HCT116 (cell line): ENCODE measurements around the gene TBX5. TPM values are rescaled to one million over a fixed set of nuclear protein-coding genes. Genes with fewer than 3 reads are reported as not detected.

Experiments used
- ATAC-seq: fragments of 200-7000 bp; cut with Tn5 transposase; 2 replicates; pipeline ENCODE4 v1.9.1; 2020; ENCODE audit warnings: mild to moderate bottlenecking, moderate library complexity
- BruUV-seq: library from RNA; stranded (reverse); fragments of 400-500 nt; replicated peaks from 2 replicates; lab custom pipeline; 2021; lab: Mats Ljungman, UMichigan
- CTCF ChIA-PET: fragments of 300-600 bp; sonication (Branson Sonifier 250); formaldehyde crosslinking; loops from one replicate; lab custom pipeline; 2021; ENCODE audit warnings: antibody characterized with exemption; lab: Charles Lee
- POLR2A ChIA-PET: fragments of 300-600, 350-600 bp; sonication (Branson Sonifier 250); formaldehyde crosslinking; loops from one replicate; lab custom pipeline; 2021; ENCODE audit warnings: antibody characterized with exemption; lab: Charles Lee
- RAD21 ChIA-PET, 2 experiments: fragments of 300-600 bp; sonication (Branson Sonifier 250); formaldehyde crosslinking; loops; one replicate each; lab custom pipeline; 2023; ENCODE audit warnings: low total read pairs in 2 of 2; ENCODE audit not compliant: uncharacterized antibody in 2 of 2, unreplicated experiment in 2 of 2, low non-redundant PET in 1 of 2; lab: Charles Lee
- DNase-seq: peaks from one replicate; pipeline ENCODE4 v3.0.0-alpha.2; 2010; ENCODE audit warnings: low read depth, low spot score
- H2AFZ ChIP-seq: fragments of 200-600 bp; shearing (Covaris generic), sonication (generic); 2 replicates; pipeline ENCODE4 v1.6.1; 2017; ENCODE audit warnings: low read depth, mixed run types, mixed read lengths, antibody characterized with exemption, low read length; ENCODE audit not compliant: poor library complexity, severe bottlenecking
- H3K27ac ChIP-seq: 2 replicates; pipeline ENCODE4 v1.5.1; 2012; ENCODE audit warnings: low read depth, low read length
- H3K27me3 ChIP-seq: fragments of 200-600 bp; sonication (generic); 2 replicates; pipeline ENCODE4 v1.6.1; 2016; ENCODE audit warnings: mixed run types, low read length, mixed read lengths; ENCODE audit not compliant: insufficient read depth
- H3K36me3 ChIP-seq, 2 experiments: fragments of 200-500 bp in 1 of 2; fragments of 200-600 bp in 1 of 2; sonication (Bioruptor generic) in 1 of 2; sonication (generic) in 1 of 2; 2 replicates each; pipeline versions ENCODE4 v1.5.1 to v1.6.1; 2014 to 2016; ENCODE audit warnings: low read length in 2 of 2, inconsistent platforms in 1 of 2, mixed read lengths in 1 of 2, mixed run types in 1 of 2; ENCODE audit not compliant: insufficient read depth in 2 of 2, control insufficient read depth in 1 of 2
- H3K4me1 ChIP-seq, 2 experiments: fragments of 200-600 bp in 1 of 2; sonication (generic) in 1 of 2; 2 replicates each; pipeline versions ENCODE4 v1.5.1 to v1.6.1; 2012 to 2017; ENCODE audit warnings: low read length in 2 of 2, inconsistent platforms in 1 of 2, mild to moderate bottlenecking in 1 of 2, mixed read lengths in 1 of 2, mixed run types in 1 of 2, moderate library complexity in 1 of 2; ENCODE audit not compliant: insufficient read depth in 2 of 2, control insufficient read depth in 1 of 2
- H3K4me2 ChIP-seq: fragments of 200-600 bp; sonication (generic); 2 replicates; pipeline ENCODE4 v1.6.1; 2017; ENCODE audit warnings: mixed run types, low read length, mixed read lengths
- H3K4me3 ChIP-seq, 2 experiments: fragments of 200-600 bp in 1 of 2; sonication (generic) in 1 of 2; replicated peaks in 1 of 2; 2 replicates each; pipeline ENCODE4 v1.5.1; 2011 to 2016; ENCODE audit warnings: low read length in 2 of 2, control low read depth in 1 of 2, low read depth in 1 of 2, mild to moderate bottlenecking in 1 of 2, mixed read lengths in 1 of 2, mixed run types in 1 of 2
- H3K79me2 ChIP-seq: fragments of 200-600 bp; sonication (generic); 2 replicates; pipeline ENCODE4 v1.6.1; 2017; ENCODE audit warnings: mild to moderate bottlenecking, mixed run types, low read length, moderate library complexity, mixed read lengths; ENCODE audit not compliant: insufficient read depth
- H3K9ac ChIP-seq: fragments of 200-600 bp; sonication (generic); 2 replicates; pipeline ENCODE4 v1.6.1; 2016; ENCODE audit warnings: low read length, mixed read lengths
- H3K9me2 ChIP-seq: fragments of 200-600 bp; sonication (generic), shearing (Covaris generic); 2 replicates; pipeline ENCODE4 v1.6.1; 2017; ENCODE audit warnings: mixed run types, mild to moderate bottlenecking, moderate library complexity; ENCODE audit not compliant: insufficient read depth
- H3K9me3 ChIP-seq, 2 experiments: fragments of 200-500 bp in 1 of 2; fragments of 200-600 bp in 1 of 2; sonication (Bioruptor generic) in 1 of 2; sonication (generic) in 1 of 2; 2 replicates each; pipeline ENCODE4 v1.6.1; 2014 to 2017; ENCODE audit warnings: low read length in 2 of 2, mixed read lengths in 2 of 2, inconsistent platforms in 1 of 2, low read depth in 1 of 2, mild to moderate bottlenecking in 1 of 2, mixed run types in 1 of 2, moderate library complexity in 1 of 2; ENCODE audit not compliant: control insufficient read depth in 1 of 2, insufficient read depth in 1 of 2
- H4K20me1 ChIP-seq: fragments of 200-600 bp; sonication (generic), shearing (Covaris generic); 2 replicates; pipeline ENCODE4 v1.6.1; 2017; ENCODE audit warnings: mixed run types, mild to moderate bottlenecking, moderate library complexity; ENCODE audit not compliant: insufficient read depth
- CEBPB ChIP-seq: IDR thresholded peaks from 2 replicates; pipeline ENCODE4 v1.6.1; 2012; ENCODE audit warnings: low read depth
- CTCF ChIP-seq, 3 experiments: fragments of 200-600 bp in 1 of 3; sonication (generic) in 1 of 3; IDR thresholded peaks in 2 of 3; conservative IDR thresholded peaks in 1 of 3; 2 replicates each; pipeline ENCODE4 v1.5.1; 2012 to 2017; ENCODE audit warnings: low read depth in 2 of 3, low read length in 2 of 3, antibody characterized with exemption in 1 of 3, borderline replicate concordance in 1 of 3, control low read depth in 1 of 3, mild to moderate bottlenecking in 1 of 3, mixed read lengths in 1 of 3, mixed run types in 1 of 3, moderate library complexity in 1 of 3; ENCODE audit not compliant: insufficient read depth in 1 of 3
- EGR1 ChIP-seq: IDR thresholded peaks from 2 replicates; pipeline ENCODE4 v1.6.1; 2012; ENCODE audit warnings: low read depth
- ELF1 ChIP-seq: IDR thresholded peaks from 2 replicates; pipeline ENCODE4 v1.6.1; 2012; ENCODE audit warnings: low read depth, borderline replicate concordance
- EZH2 ChIP-seq: fragments of 200-600 bp; sonication (generic); IDR thresholded peaks from 2 replicates; pipeline ENCODE4 v1.6.1; 2017; ENCODE audit warnings: antibody characterized with exemption, mixed run types
- EZH2phosphoT487 ChIP-seq: fragments of 200-600 bp; IDR thresholded peaks from 2 replicates; pipeline ENCODE4 v1.6.1; 2018; ENCODE audit warnings: antibody characterized with exemption, borderline replicate concordance
- JUND ChIP-seq: IDR thresholded peaks from 2 replicates; pipeline ENCODE4 v1.6.1; 2012
- MAX ChIP-seq: IDR thresholded peaks from 2 replicates; pipeline ENCODE4 v1.6.1; 2012
- POLR2A ChIP-seq: IDR thresholded peaks from 2 replicates; pipeline ENCODE4 v1.7.0; 2011; ENCODE audit warnings: borderline replicate concordance; ENCODE audit not compliant: insufficient read depth, insufficient read length; ENCODE audit errors: extremely low read depth
- REST ChIP-seq: IDR thresholded peaks from 2 replicates; pipeline ENCODE4 v1.6.1; 2012; ENCODE audit warnings: low read depth
- SP1 ChIP-seq: IDR thresholded peaks from 2 replicates; pipeline ENCODE4 v1.6.1; 2012; ENCODE audit warnings: low read depth
- TCF7L2 ChIP-seq: IDR thresholded peaks from 2 replicates; pipeline ENCODE4 v1.7.0; 2011; ENCODE audit warnings: borderline replicate concordance, inconsistent platforms; ENCODE audit not compliant: insufficient read depth, insufficient read length; ENCODE audit errors: extremely low read depth
- YY1 ChIP-seq: IDR thresholded peaks from 2 replicates; pipeline ENCODE4 v1.6.1; 2011; ENCODE audit warnings: low read length, low read depth, moderate library complexity, mild to moderate bottlenecking; ENCODE audit not compliant: insufficient replicate concordance; ENCODE audit errors: extremely low read depth
- ZFX ChIP-seq: fragments of 450-650 bp; IDR thresholded peaks from 2 replicates; pipeline ENCODE4 v1.6.1; 2017
- intact Hi-C: fragments of 100-400 bp; cut with micrococcal nuclease; formaldehyde crosslinking; loops from 2 replicates; pipeline ENCODE4 v1.10.0; 2022
- total RNA-seq: library from RNA; stranded (reverse); gene quantifications from one replicate; pipeline ENCODE4 v1.2.1, GENCODE V29; 2021; ENCODE audit not compliant: unreplicated experiment
- TF ChIP-seq, protein P1 (sequence below): IDR thresholded peaks from 2 replicates; pipeline ENCODE4 v1.6.1; 2011; ENCODE audit warnings: mild to moderate bottlenecking, low read length, moderate library complexity; ENCODE audit not compliant: insufficient replicate concordance; ENCODE audit errors: extremely low read depth

The TBX5 gene
- total RNA-seq, 1 experiment from 2014 or later: 0.10 TPM

DNA sequence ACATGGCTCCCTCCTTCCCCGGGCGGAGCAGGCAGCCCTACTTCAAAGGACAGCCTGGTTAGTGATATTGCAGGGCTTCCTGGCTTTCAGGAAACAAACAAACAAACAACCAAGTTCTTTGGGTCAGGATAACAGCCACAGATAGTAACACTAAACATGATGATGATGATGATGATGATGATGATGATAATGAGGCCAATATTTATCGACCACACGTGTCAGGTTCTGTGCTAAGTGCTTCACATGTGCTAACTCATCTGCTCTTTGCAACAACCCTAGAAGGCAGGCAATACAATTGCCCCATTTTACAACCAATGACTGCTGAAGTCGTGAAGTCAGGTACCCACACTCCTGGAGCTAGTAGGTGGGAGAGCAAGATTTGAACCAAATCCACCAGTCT, 44.1 kb upstream of the TBX5 start (continued):
- no peak for TF ChIP-seq ELF1
- TF ChIP-seq JUND: no peak
- TF ChIP-seq POLR2A: no peak
- TF ChIP-seq EZH2: no peak

GRCh38 chr12:114448618-114448933, 42.6 kb upstream of the TBX5 start:
- Histone ChIP-seq H3K9ac (no peak overlapping the region), H3K4me1 (no peaks in the 10 kb centered on the region), H3K9me2 (no peaks in the 10 kb centered on the region), H3K79me2 (no peaks in the 10 kb centered on the region), H3K27ac (no peak overlapping the region), H3K4me3 (no peak overlapping the region), H2AFZ (no peak overlapping the region)
- CTCF ChIA-PET: no interaction called here
- no peak for DNase-seq
- intact Hi-C loops: no loop called here
- POLR2A ChIA-PET: no interaction called here
- ATAC-seq: no peak
- RAD21 ChIA-PET: no interaction called here
- BruUV-seq: no TSS peak
- TF ChIP-seq, protein P1, sequence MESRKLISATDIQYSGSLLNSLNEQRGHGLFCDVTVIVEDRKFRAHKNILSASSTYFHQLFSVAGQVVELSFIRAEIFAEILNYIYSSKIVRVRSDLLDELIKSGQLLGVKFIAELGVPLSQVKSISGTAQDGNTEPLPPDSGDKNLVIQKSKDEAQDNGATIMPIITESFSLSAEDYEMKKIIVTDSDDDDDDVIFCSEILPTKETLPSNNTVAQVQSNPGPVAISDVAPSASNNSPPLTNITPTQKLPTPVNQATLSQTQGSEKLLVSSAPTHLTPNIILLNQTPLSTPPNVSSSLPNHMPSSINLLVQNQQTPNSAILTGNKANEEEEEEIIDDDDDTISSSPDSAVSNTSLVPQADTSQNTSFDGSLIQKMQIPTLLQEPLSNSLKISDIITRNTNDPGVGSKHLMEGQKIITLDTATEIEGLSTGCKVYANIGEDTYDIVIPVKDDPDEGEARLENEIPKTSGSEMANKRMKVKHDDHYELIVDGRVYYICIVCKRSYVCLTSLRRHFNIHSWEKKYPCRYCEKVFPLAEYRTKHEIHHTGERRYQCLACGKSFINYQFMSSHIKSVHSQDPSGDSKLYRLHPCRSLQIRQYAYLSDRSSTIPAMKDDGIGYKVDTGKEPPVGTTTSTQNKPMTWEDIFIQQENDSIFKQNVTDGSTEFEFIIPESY: no peak
- no peak for TF ChIP-seq MAX
- TF ChIP-seq POLR2A: no peak
- no peak for TF ChIP-seq ZFX
- TF ChIP-seq TCF7L2: no peak
- no peak for TF ChIP-seq REST
- TF ChIP-seq EGR1: no peak
- no peak for TF ChIP-seq EZH2phosphoT487
- TF ChIP-seq CEBPB: no peak
- no peak for TF ChIP-seq YY1
- no peak for TF ChIP-seq SP1
- TF ChIP-seq CTCF (IDR thresholded peaks at IDR 0.05 in 2 of 3, conservative IDR thresholded peaks at IDR 0.05 in 1 of 3; ENCODE audit: borderline replicate concordance in 1 of 3, insufficient read depth in 1 of 3, low read depth in 2 of 3, low read length in 2 of 3): no peak
- TF ChIP-seq, all 23 proteins: peak for 0
- no peaks in the 10 kb centered on the region for H4K20me1 ChIP-seq
- H3K27me3 ChIP-seq: peaks cover 35% of the 10 kb centered on the region
- H3K9me3 ChIP-seq: no peaks in the 10 kb centered on the region
- H3K4me2 ChIP-seq: no peak overlapping the region
- no peaks in the 10 kb centered on the region for H3K36me3 ChIP-seq
